ENCODE results near the gene KCNK3.
A peak's percentile ranks its signal among the peaks of the same experiment; 100 is the strongest.

KCNK3 gene

GRCh38 chr2:26692279-26692896 lies at the start of gene KCNK3:
Gene KCNK3 (plus strand): TSS chr2:26692722. CDS start chr2:26692876, 154 bp downstream.
- H3K27ac Mint-ChIP-seq: no peak within 1 kb of the TSS
- H3K36me3 Mint-ChIP-seq: no peaks in the 10 kb centered on the region
- peaks cover 2% of the 10 kb centered on the region for H3K4me1 Mint-ChIP-seq (ENCODE audit: low read depth)
- H3K27me3 Mint-ChIP-seq: peaks cover 47% of the 10 kb centered on the region
- H3K4me3 Mint-ChIP-seq: peak within 1 kb of the TSS; percentile 66
- no peaks in the 10 kb centered on the region for H3K9me3 Mint-ChIP-seq (ENCODE audit: low read depth)

DNA sequence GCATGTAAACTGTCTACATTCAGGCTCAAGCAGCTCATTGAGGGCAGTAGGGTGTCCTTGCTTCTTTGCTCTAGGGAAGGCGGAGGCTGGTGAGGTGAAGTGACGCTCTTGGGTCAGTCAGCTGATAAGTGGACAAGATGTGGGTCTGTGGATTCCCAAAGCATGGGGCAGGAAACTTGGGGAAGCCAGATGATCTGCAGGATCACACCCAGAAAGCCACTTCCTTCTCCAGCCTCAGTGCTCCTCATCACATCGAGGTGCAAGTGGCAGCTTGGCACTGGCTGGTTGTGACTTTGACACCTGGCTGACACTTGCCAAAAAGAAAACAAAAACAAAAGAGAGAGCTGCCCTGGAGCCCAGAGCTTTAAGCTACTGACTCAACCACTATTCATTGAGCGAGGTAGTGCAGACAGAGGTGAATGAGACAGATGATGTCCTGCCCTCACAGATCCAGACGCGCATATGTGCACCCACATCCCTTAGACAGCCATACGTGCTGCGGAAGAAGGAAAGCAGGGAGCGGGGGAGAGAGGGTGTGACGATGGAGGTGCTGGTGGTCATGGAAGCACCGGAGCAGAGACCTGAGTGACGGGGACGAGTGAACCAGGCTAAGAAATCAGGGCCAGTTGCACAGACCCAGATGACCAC lies 48.2 kb upstream of the KCNK3 start:
- Mint-ChIP-seq H3K4me1 (ENCODE audit: low read depth) (no peaks in the 10 kb centered on the region), H3K27me3 (peaks cover 9% of the 10 kb centered on the region), H3K9me3 (ENCODE audit: low read depth) (no peaks in the 10 kb centered on the region), H3K36me3 (no peaks in the 10 kb centered on the region), H3K4me3 (no peak overlapping the region), H3K27ac (no peak overlapping the region)

GRCh38 chr2:26645762-26646161 lies 46.8 kb upstream of the KCNK3 start:
- H3K4me1 Mint-ChIP-seq (ENCODE audit: low read depth): no peaks in the 10 kb centered on the region
- no peaks in the 10 kb centered on the region for H3K9me3 Mint-ChIP-seq (ENCODE audit: low read depth)
- no peak overlapping the region for H3K27ac Mint-ChIP-seq
- peaks cover 8% of the 10 kb centered on the region for H3K27me3 Mint-ChIP-seq
- H3K36me3 Mint-ChIP-seq: no peaks in the 10 kb centered on the region
- H3K4me3 Mint-ChIP-seq: no peak overlapping the region

GRCh38 chr2:26646986-26647672 lies 45.4 kb upstream of the KCNK3 start:
- Mint-ChIP-seq H3K27ac (no peak overlapping the region), H3K4me1 (ENCODE audit: low read depth) (no peaks in the 10 kb centered on the region), H3K9me3 (ENCODE audit: low read depth) (no peaks in the 10 kb centered on the region), H3K27me3 (peaks cover 5% of the 10 kb centered on the region), H3K36me3 (no peaks in the 10 kb centered on the region), H3K4me3 (no peak overlapping the region)

- H3K4me3 Mint-ChIP-seq: no peak overlapping the region
- no peaks in the 10 kb centered on the region for H3K36me3 Mint-ChIP-seq
- no peaks in the 10 kb centered on the region for H3K4me1 Mint-ChIP-seq (ENCODE audit: low read depth)
- H3K27me3 Mint-ChIP-seq: peaks cover 5% of the 10 kb centered on the region
- H3K27ac Mint-ChIP-seq: no peak overlapping the region
- H3K9me3 Mint-ChIP-seq (ENCODE audit: low read depth): no peaks in the 10 kb centered on the region
Measured at GRCh38 chr2:26647981-26648380, 44.5 kb upstream of the KCNK3 start.

DNA sequence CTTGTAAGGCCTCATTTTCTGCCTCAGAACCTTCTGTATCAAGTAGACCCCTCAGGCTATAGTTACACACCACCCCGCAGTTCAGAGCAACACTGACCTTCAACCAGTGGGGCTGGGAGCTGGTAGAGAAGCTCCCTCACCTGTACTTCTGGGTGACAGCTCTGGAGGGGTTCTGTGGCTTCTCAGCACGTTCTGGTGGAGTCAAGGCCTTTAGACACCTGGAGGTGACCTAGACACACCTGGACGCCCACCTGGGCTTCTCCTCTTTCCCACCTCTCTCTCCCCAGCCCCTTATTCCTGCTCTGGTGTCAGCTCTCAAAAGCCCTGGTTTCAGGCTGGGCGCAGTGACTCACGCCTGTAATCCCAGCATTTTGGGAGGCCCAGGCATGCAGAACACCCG lies 44.0 kb upstream of the KCNK3 start:
- Mint-ChIP-seq H3K4me1 (ENCODE audit: low read depth) (no peaks in the 10 kb centered on the region), H3K27ac (no peak overlapping the region), H3K9me3 (ENCODE audit: low read depth) (no peaks in the 10 kb centered on the region), H3K27me3 (peaks cover 5% of the 10 kb centered on the region), H3K36me3 (no peaks in the 10 kb centered on the region), H3K4me3 (no peak overlapping the region)

- Mint-ChIP-seq H3K27me3 (peaks cover 2% of the 10 kb centered on the region), H3K4me1 (ENCODE audit: low read depth) (no peaks in the 10 kb centered on the region), H3K36me3 (no peaks in the 10 kb centered on the region), H3K4me3 (no peak overlapping the region), H3K27ac (no peak overlapping the region), H3K9me3 (ENCODE audit: low read depth) (no peaks in the 10 kb centered on the region)
Measured at GRCh38 chr2:26649322-26649721, 43.2 kb upstream of the KCNK3 start.

GRCh38 chr2:26649992-26650712 lies 42.4 kb upstream of the KCNK3 start:
- Mint-ChIP-seq H3K4me1 (ENCODE audit: low read depth) (no peaks in the 10 kb centered on the region), H3K36me3 (no peaks in the 10 kb centered on the region), H3K9me3 (ENCODE audit: low read depth) (no peaks in the 10 kb centered on the region), H3K4me3 (no peak overlapping the region), H3K27me3 (peaks cover 2% of the 10 kb centered on the region), H3K27ac (no peak overlapping the region)

DNA sequence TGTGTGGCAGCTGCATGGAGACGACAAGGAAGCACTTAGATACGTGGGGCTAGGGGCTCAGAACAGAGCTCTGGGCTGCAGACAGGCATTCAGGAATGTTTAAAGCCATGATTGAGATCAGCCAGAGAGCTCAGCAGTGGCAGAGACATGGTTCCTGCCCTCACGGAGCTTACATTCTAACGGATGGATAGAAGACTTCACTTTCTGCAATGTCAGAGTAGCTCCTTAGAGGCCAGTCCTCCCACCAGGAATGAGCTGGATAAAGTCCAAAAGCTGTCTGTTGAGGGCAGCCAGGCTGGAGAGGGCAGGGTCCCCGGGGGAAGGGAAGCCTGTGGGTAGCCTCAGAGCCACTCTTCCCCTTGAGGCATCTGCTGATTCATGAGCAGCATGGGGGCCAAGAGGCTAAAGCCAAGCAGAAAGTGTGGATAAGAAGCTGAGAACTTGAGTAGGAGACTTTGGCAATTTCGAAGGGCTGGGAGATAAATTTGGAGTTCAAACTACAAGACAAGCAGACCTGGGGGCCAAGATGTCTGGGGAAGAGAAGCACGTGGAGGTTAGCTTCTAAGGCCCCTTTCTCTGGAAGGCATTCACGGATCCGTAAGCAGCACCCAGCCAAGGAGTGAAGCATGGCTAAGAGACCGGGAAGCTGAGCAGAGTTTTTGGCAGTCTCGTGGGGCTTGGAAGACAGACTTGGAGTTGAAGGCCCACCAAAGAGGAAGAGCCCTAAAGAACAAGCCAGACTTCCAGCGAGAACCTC lies 41.6 kb upstream of the KCNK3 start:
- Mint-ChIP-seq H3K9me3 (ENCODE audit: low read depth) (no peaks in the 10 kb centered on the region), H3K4me3 (no peak overlapping the region), H3K27ac (no peak overlapping the region), H3K4me1 (ENCODE audit: low read depth) (no peaks in the 10 kb centered on the region), H3K27me3 (peaks cover 2% of the 10 kb centered on the region), H3K36me3 (no peaks in the 10 kb centered on the region)

DNA sequence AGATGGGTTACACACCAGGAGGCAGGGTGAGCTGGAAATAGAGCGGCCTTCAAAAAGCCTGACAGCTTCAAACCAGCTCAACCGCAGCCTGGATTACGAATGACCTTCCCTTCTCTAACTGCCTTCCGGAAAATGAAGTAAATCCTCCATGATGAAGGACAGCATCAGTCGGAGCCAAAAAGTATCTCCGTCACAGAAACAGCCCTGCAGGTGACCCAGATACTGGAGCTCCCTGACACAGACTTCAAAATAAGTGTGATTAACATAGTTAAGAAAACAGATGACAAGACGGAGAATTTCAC lies 41.1 kb upstream of the KCNK3 start:
- peaks cover 2% of the 10 kb centered on the region for H3K27me3 Mint-ChIP-seq
- H3K4me1 Mint-ChIP-seq (ENCODE audit: low read depth): no peaks in the 10 kb centered on the region
- no peak overlapping the region for H3K27ac Mint-ChIP-seq
- H3K9me3 Mint-ChIP-seq (ENCODE audit: low read depth): no peaks in the 10 kb centered on the region
- H3K4me3 Mint-ChIP-seq: no peak overlapping the region
- H3K36me3 Mint-ChIP-seq: no peaks in the 10 kb centered on the region

DNA sequence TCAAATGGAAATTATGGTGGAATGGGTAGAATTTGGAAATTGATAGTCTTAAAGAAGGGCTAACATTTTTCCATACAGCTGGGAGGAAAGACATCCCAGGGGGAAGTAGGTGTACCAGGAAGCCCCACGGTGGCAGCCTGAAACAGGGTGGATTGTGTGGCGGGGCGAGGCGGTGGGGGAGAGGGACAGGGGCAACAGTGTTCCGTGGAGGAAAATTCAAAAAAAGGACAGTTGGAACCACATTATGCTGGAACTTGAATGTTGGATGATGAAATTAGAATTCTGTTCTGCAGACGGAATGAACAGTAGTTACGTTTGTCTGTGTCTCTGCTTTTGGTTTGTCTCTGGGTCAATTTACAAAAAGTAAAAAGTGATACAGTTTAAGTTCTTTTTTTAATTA lies 40.7 kb upstream of the KCNK3 start:
- H3K27ac Mint-ChIP-seq: no peak overlapping the region
- H3K4me1 Mint-ChIP-seq (ENCODE audit: low read depth): no peaks in the 10 kb centered on the region
- H3K27me3 Mint-ChIP-seq: peaks cover 2% of the 10 kb centered on the region
- no peaks in the 10 kb centered on the region for H3K9me3 Mint-ChIP-seq (ENCODE audit: low read depth)
- no peak overlapping the region for H3K4me3 Mint-ChIP-seq
- H3K36me3 Mint-ChIP-seq: no peaks in the 10 kb centered on the region

GRCh38 chr2:26652361-26653041 lies 40.0 kb upstream of the KCNK3 start:
- Mint-ChIP-seq H3K9me3 (ENCODE audit: low read depth) (no peaks in the 10 kb centered on the region), H3K36me3 (no peaks in the 10 kb centered on the region), H3K4me1 (ENCODE audit: low read depth) (no peaks in the 10 kb centered on the region), H3K27me3 (peaks cover 4% of the 10 kb centered on the region), H3K4me3 (no peak overlapping the region), H3K27ac (no peak overlapping the region)

- H3K27me3 Mint-ChIP-seq: peaks cover 4% of the 10 kb centered on the region
- no peak overlapping the region for H3K4me3 Mint-ChIP-seq
- H3K4me1 Mint-ChIP-seq (ENCODE audit: low read depth): no peaks in the 10 kb centered on the region
- no peaks in the 10 kb centered on the region for H3K9me3 Mint-ChIP-seq (ENCODE audit: low read depth)
- H3K36me3 Mint-ChIP-seq: no peaks in the 10 kb centered on the region
- H3K27ac Mint-ChIP-seq: no peak overlapping the region
Measured at GRCh38 chr2:26653207-26654060, 39.1 kb upstream of the KCNK3 start.

DNA sequence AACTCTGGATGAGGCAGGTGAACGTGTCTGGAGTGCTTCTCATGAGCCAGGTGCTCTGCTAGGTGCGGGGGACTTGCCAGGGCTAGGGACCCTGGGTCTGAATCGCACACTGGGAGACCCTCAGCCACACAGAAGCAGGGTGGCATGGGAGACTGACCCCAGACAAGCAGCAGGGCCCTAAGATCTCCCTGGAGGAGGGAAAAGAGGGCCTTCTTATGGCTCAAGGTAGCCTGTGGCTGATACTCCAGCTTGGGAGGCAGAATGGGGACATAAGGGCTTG lies 38.5 kb upstream of the KCNK3 start:
- Mint-ChIP-seq H3K4me1 (ENCODE audit: low read depth) (no peaks in the 10 kb centered on the region), H3K36me3 (no peaks in the 10 kb centered on the region), H3K27ac (no peak overlapping the region), H3K9me3 (ENCODE audit: low read depth) (peaks cover 3% of the 10 kb centered on the region), H3K4me3 (no peak overlapping the region), H3K27me3 (peaks cover 4% of the 10 kb centered on the region)
